ENCODE measurements around the gene GREB1L. TPM values are rescaled to one million over a fixed set of nuclear protein-coding genes. Genes with fewer than 3 reads are reported as not detected.
"Not testable (repeated sequence)": the region's sequence is repeated elsewhere in the genome, so short reads cannot be mapped to it uniquely, and the experiment has no call there.

GREB1L gene
- polyA plus RNA-seq, 5 donors = 0.50 to 0.91 (median 0.63) TPM

DNA sequence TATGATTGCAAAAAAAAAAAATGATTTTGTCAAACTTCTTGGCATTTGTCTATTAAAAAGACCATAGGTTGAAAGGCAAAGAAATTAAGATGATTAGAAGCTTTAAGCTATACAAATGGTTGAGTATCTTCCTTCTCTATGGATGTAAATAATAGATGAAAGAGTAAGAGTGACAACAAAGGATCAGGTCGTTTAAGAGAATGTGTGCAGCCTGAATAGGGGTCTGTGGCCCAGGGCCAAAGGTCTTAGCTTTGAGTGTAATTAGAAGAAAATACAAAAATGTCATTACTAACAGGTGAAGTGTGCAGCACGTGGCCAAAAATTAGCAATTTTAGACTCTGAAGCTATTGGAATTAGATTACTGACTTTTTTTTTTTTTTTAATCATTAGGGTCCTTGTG is 122.4 kb downstream of the GREB1L start:
- no peak for DNase-seq

DNA sequence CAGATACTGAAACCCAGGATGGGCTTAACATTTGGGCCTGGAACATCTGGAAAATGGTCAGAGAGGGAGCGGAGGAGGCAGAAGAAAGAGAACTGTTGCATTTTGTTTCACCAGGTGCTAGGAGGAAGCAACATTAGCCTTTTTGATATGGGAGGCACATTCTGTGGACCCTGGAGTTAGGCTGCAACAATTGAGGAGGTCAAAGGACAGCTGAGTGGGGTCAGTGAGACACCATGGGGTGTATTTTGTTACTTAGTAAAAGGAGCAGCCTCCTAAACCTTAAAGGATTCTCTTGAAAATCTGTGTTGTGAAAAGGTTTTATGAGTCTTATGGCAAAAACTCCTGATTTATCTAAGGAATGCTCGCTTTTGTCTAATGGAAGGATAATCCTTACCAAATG is 124.9 kb downstream of the GREB1L start:
- no peak for DNase-seq

DNA sequence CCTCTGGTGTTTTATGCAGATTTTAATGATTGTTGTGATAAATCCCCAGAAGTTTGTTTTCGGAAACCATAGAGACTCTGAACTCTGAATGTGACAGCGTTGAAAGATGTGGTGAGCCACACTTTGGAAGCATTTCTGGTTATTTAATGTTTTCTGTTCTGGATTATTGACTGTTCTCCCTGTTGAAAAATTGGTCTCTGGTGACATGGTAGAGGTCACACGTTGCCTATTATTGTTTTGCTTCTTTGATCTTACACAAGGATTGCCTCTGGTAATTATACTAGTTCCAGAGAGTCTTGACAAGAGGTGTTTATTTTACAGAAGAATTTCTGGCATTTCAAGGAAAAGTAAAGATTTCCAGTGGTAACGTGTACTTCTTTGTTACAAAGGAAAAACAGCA is 127.1 kb downstream of the GREB1L start:
- no peak for DNase-seq

DNA sequence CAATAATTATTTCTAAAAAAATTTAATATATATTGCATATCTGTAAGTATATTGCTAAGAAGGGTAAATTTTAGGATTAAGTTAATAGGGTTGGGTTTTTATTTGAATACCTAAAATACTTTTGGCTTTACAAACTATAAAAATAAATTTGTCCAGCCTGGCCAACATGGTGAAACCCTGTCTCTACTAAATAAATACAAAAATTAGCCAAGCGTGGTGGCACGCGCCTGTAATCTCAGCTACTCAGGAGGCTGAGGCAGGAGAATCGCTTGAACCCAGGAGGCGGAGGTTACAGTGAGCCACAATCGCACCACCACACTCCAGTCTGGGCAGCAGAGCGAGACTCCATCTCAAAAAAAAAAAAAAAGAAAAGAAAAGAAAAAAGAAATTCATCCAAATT is 127.6 kb downstream of the GREB1L start:
- not testable (repeated sequence) for DNase-seq

DNA sequence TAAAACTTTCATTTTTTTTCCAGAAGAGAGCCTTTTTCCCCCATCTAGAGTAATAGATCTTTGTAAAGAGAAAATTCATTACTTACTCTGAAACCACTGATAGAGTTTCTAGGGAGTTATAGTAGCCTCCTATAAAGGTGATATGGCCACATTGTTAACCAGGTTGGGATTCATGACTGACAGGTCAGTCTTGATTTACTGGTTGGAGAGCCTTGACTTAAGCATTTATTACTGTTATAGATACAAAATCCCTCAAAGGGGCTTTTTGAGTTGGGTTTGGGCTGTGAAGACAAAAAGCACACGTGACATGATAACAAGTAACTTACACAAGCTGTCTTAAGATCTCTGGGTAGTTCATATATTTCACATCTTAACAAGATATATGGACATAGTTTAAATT is 141.0 kb downstream of the GREB1L start:
- no peak for DNase-seq

DNA sequence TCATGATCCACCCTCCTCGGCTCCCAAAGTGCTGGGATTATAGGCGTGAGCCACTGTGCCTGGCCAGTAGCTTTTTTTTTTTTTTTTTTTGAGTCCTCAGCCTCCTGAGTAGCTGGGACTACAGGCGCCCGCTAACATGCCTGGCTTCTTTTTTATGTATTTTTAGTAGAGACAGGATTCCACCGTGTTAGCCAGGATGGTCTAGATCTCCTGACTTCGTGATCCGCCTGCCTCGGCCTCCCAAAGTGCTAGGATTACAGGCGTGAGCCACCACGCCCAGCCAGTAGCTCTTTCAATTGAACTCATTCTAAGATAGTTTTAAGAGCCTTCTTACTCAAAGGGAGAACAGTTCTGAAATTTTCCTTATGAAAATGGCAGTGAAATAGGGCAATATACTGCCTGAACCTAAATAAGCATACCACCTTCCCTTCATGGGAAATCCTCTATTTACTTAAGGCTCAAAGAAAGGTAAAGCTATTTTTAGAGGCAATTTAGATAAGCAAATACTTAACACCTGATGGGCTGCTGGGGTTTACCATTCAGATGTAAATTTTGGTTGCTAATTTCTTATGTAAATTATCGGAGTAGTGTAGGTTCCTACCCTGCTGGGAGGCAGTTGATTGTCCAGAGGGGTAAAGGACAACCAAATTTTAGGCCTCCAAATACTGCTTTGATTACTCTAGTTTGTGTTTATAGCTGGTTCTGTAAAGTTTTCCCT is 144.7 kb downstream of the GREB1L start:
- DNase-seq = no peak

DNA sequence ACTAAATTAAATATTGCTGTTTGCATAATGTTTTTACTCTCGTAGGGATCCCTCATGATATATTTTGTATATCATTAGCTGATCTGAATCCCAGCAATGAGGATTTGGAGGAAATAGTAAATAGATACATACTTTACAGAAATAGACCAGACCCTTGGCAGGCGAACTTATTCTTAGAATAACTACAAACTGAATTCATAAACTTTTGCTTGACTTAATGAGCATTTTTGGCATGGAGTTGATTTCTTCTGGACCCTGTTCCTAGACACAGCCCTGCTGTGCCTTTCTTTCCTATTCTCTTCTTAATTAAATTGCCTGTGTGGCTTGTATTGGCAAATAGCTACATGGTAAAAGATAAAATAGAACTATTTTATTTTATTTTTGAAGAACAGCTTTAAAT is 145.9 kb downstream of the GREB1L start:
- DNase-seq = peak; percentile 74 to 76

DNA sequence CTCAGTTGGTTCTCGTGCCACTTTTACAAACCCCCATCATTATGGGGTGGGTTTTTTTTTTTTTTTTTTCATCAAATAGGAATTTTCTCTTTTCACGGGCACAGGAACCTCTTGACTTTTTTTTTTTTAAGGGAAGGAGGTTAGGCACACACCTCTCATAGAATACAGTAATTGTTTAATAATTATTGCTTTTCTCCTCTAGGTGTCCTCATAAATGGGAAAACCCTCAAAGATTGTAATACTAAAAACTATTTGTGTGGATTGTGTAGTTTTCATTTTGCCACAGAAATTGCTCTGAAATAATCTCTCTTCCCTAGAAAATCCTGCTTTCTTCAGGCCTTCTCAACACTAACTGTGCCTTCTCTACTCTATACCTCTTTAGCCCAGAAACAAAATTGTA is 147.3 kb downstream of the GREB1L start:
- no peak for DNase-seq

DNA sequence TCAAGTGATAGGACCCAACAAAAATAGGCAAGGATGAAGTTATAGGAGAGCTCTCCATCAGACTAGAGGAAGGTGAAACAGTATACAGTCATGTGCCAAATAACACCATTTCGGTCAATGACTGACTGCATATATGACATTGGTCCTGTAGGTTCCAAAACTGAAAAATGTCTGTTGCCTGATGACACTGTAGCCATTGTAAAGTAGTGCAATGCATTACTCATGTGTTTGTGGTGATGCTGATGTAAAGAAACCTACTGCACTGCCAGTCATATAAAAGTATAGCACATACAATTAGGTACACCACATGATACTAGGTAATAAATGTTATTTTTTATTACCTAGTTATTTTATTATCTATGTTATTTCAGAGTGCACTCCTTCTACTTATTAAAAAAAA is 147.9 kb downstream of the GREB1L start:
- no peak for DNase-seq

DNA sequence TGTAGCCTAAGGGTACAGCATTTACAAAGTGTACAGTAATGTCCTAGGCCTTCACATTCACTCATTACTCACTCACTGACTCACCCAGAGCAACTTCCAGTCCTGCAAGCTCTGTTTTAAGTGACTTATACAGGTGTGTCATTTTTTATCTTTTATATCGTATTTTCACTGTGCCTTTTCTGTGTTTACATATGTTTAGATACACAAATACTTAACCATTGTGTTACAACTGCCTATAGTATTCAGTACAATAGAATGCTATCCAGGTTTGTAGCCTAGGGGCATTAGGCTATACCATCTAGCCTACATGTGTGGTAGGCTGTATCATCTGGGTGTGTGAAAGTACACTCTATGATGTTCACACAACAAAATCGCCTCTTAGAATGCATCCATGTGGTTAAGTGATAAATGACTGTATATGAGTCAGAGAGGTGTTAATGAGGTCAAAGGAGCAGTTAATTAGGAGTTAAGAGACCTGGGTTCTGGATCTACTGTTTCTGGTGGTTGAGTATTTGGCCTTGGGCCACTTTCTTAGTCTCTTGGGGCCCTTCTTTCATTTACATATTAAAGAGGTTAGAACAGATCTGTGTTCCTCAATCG is 149.1 kb downstream of the GREB1L start:
- no peak for DNase-seq

DNA sequence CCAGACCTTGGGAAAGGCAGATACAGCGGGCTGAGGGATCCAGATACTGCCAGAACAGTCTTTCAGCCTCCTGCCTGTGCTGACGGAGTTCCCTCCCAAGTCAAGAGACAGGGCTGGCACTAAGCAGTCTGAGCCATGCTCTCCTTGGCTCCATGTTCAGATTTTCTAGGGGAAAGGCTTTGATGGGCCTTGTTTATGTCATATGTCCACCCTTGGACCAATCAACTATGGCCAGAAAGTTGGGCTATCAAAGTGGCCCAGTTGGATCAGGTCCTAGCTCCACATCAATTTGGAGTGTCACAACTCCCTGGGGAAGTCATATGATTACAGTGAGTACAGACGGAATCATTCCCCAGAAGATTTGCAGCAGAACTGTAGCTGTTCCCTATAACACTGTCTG is 152.0 kb downstream of the GREB1L start:
- DNase-seq = no peak

DNA sequence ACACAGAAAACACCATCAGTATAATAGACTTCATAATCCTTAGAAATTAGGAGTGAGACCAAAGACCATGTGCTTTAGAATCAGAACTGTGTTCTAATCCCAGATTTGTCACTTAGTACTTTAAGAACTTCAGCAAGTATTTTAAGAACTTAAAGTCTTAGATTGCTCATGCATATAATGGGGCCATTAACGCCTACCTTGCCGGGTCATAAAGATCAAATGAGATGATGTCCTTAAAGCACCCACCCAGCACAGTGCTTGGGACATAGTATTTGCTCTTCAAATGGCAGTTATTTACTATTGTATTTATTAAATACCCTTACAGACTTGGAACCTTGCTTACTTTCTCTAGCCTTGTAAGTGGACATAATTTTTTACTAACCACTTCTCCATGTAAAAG is 156.1 kb downstream of the GREB1L start:
- DNase-seq = no peak

DNA sequence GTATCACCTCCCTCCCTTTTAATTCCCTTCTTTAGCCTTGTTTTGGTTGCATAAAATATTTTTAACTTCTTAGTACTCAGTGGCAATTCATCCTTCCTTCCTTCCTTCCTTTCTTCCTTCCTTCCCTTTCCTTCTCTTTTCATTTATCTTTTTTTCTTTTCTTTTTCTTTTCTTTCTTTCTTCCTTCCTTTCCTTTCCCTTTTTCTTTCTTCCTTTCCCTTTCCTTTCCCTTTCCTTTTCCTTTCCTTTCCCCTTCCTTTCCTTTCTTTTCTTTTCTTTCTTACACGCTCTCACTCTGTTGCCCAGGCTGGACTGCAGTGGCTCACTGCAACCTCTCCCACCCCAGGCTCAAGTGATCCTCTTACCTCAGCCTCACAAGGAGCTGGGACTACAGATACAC is 160.2 kb downstream of the GREB1L start:
- DNase-seq = no peak

DNA sequence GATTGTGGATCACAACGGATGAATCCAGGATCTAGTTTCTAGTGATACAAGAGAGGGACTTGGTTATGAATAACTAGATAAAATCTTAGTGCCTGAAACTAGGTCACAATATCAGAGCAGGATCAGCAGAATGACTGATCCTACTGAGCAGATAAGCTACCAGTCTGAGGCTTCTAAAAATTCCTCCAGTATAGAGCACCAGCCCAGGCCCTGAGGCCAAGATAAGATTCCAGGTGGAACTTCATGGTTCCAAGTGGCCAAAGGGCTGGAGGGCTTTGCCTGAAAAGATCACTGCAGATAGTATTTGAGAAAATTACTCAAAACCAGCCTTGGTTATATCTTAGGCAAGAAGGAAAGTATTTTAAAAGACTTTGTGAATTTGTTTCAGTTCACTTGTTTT is 162.4 kb downstream of the GREB1L start:
- DNase-seq = no peak

DNA sequence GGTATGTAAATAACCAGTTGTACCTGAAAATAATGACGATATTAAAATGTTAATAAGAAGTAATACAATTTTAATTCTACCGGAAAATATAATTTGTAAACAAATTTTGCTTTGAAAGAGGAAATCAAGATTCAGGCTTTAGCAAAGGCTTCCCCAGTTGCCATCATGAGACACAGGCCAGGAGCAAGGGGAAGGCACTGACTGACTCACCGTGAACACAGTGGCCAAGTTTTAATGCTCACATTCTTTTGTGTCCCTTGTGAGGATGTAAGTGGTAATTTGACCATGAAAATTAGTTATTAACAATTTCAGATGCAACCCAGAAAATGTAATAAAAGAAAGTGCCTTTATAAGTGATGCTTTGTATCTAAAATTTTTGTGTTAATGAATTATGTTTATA is 164.1 kb downstream of the GREB1L start:
- DNase-seq = no peak

DNA sequence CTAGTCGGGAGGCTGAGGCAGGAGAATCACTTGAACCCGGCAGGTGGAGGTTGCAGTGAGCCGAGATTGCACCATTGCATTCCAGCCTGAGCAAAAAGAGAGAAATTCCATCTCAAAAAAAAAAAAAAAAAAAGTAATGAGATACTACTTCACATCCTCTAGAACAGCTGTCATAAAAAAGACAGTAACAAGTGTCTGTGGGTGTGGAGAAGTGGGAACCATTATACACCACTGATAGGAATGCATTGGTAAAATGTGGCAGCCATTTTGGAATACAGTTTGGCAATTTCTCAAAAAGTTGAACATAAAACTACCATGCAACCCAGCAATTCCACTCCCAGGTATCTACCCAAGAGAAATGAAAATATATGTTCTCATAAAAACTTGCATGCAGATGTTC is 166.6 kb downstream of the GREB1L start:
- no peak for DNase-seq

DNA sequence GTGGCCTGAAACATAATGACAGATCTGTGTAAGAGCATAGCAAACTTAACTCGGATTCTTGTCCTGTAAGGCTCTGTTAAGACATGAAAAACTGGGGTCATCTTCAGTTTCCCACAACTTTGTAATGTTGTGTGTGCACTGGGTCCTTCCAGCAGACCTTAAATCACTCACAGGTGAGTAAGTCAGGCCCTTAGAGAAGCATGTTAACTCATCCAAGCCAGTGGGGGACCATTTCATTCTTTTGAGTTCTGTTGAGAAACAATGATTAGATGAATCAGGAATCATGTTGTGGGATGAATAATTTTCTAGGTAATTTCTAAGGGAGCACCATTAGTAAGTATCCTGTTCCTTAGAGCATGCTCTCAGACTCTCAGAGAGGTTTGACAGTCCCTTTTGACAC is 191.4 kb downstream of the GREB1L start:
- DNase-seq = no peak

DNA sequence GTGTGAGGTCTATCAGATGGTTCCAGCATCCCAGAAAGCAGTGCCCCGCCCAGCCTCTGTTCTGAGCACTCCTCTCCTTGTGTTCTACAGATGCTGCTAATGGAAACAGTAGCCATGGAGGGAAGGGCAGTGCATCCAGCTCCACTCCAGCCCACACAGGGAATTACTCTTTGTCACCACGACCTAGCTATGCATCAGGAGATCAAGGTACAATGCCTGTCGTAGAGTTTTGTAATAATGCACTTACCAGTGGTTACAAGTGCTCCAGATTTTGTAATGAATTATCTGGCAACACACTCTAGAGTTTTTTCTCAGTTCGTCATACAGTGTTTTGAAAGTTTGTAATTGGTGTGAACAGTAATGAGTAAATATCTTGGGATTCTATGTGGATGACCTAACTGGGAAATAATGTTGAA is 197.4 kb downstream of the GREB1L start:
- DNase-seq = no peak

DNA sequence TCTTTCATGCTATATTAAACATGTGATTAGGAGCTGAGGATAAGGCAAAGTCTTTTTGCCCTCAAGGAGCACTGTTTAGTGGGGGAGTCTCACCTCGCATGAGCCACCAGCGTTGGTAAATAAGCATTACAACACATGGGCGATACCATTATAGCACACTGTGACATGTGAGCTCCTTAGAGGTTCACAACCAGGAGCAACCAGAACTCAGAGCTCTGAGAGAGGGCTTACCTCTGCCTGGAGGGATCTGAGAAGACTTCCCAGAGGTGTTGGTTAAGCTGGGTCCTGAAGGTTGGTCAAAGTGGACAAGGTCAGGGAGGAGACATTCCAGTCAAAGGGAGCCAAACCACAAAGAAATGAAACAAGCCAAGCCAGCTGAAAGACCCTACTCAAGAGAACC is 199.6 kb downstream of the GREB1L start:
- no peak for DNase-seq

DNA sequence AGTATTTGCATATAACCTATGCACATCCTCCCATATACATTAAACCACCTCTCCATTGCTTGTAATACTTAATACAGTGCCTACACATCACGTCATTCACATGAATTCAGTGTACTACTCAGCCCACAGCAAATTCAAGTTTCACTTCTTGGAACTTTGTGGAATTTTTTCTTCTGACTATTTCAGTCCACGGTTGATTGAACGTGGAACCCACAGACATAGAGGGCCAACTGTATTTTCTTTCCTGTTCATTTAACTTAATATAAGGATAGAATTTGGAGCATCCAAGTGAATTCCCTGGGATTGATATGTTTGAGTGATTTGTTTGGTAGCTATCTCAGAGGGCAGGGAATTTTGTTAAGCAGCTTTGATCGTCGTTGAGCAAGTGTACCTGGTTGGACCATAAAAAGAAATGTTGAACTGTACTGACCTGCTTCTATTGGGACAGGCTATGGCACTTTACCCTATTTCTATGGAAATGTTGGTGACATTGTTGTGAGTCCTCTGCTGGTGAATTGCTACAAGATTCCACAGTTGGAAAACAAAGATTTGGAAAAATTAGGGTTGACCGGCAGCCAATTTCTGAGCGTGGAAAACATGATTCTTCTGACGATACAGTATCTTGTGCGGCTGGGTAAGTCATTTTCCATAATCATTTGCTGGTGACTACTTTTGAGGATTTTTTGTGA is 201.9 kb downstream of the GREB1L start:
- DNase-seq = no peak

DNA sequence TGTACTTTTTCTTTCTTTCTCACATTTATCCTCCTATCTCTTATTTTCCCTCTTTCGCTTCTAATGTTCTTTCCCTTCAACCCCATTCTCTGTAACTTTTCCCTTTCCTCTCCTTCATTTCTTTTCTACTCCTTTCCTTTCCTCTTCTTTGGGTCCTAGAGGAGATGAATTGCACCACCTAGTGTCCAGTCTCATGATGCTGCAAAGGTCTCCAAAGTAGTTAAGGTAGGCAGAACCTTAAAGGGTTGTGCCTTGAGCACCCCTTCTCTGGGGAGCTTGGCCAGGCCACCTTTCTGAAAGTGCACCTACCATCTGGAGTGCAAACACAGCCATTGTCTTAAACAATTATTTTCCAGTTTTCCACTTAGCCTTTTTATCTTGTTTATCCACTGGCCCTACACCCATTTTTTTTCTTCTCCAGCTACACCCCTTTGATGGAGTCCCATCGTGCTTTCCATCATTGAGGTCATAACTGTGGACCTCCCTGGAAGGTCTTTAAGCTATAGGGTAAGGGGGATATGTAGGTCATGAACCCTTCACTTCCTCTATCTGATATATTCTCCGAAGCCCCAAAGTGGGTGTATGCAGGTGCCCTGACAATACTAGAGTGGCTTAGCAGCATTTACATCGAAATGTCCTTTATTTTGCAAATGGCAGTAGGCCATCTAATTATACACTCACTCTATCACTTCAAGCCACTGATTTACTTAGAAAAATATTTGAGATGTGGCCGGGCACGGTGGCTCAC is 202.6 kb downstream of the GREB1L start:
- peak; percentile 16 to 30 for DNase-seq

DNA sequence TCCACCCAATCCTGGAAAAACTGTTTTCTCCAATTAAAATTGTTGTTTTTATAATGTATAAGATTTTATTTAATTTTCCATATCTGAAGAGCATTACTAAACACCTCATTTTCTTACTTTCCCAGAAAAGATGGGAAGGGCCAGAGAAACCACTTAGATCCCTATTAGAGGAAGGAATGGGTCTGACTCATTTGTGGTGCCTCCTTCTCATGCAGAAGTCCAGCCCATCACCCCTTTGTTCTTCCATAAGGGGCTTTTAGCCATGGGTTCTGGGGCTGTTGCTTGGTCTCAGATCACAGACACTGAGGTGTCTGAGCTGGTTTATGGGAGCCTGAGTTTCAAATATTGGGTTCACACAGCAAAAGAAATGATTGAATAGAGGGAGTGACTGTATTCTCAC is 206.3 kb downstream of the GREB1L start:
- no peak for DNase-seq

Data from right lung (tissue), 5 donors.